GM13976 (cell line): ENCODE results near the gene ALCAM.
"Not testable (repeated sequence)": the region's sequence is repeated elsewhere in the genome, so short reads cannot be mapped to it uniquely, and the experiment has no call there.

Experiments used
- DNase-seq: peaks from one replicate; pipeline ENCODE4 v3.0.0; 2012; ENCODE audit warnings: low spot score
- CTCF ChIP-seq: IDR thresholded peaks from 2 replicates; pipeline ENCODE4 v1.5.1; 2012; ENCODE audit warnings: borderline replicate concordance, mild to moderate bottlenecking; ENCODE audit not compliant: insufficient read depth; ENCODE audit errors: extremely low read depth, missing control alignments, control extremely low read depth
- in situ Hi-C: fragments of 300-500 bp; cut with MboI; formaldehyde crosslinking; loops from one replicate; pipeline ENCODE4 v1.12.0; 2022; ENCODE audit warnings: low sequenced_read_pairs, mixed read lengths, inconsistent platforms; ENCODE audit not compliant: unreplicated experiment

ALCAM gene

GRCh38 chr3:105385819-105386508 is 19.3 kb downstream of the ALCAM start:
- DNase-seq = no peak
- TF ChIP-seq CTCF = no peak
- in situ Hi-C loops = loop anchor here (25.0 kb wide), 1 partner anchor 1226 kb away; no protein-coding TSS in a partner anchor

- in situ Hi-C loops = loop anchor here (25.0 kb wide), 1 partner anchor 1225 kb away; no protein-coding TSS in a partner anchor
- TF ChIP-seq CTCF = no peak
- DNase-seq = no peak
Observed at GRCh38 chr3:105387122-105387751, 20.5 kb downstream of the ALCAM start.

- TF ChIP-seq CTCF = no peak
- no peak for DNase-seq
- in situ Hi-C loops = loop anchor here (25.0 kb wide), 1 partner anchor 1224 kb away; no protein-coding TSS in a partner anchor
Observed at GRCh38 chr3:105388176-105388575, 21.5 kb downstream of the ALCAM start.

- DNase-seq = not testable (repeated sequence)
- in situ Hi-C loops = loop anchor here (25.0 kb wide), 1 partner anchor 1223 kb away; no protein-coding TSS in a partner anchor
Observed at GRCh38 chr3:105389759-105390158, 23.1 kb downstream of the ALCAM start.

- in situ Hi-C loops = loop anchor here (25.0 kb wide), 1 partner anchor 1220 kb away; no protein-coding TSS in a partner anchor
Observed at GRCh38 chr3:105392598-105392997, 25.9 kb downstream of the ALCAM start.

GRCh38 chr3:105394177-105394576 is 27.5 kb downstream of the ALCAM start:
- DNase-seq = no peak
- in situ Hi-C loops = loop anchor here (25.0 kb wide), 1 partner anchor 1218 kb away; no protein-coding TSS in a partner anchor
- TF ChIP-seq CTCF = no peak

More at GRCh38 chr3:105392598-105392997, 25.9 kb downstream of the ALCAM start:
- DNase-seq = not testable (repeated sequence)

GRCh38 chr3:105397974-105398373 is 31.3 kb downstream of the ALCAM start:
- no peak for DNase-seq
- in situ Hi-C loops = loop anchor here (25.0 kb wide), 1 partner anchor 1214 kb away; no protein-coding TSS in a partner anchor
- TF ChIP-seq CTCF = no peak

- in situ Hi-C loops = loop anchor here (25.0 kb wide), 1 partner anchor 1214 kb away; no protein-coding TSS in a partner anchor
- no peak for DNase-seq
- no peak for TF ChIP-seq CTCF
Observed at GRCh38 chr3:105398437-105398836, 31.7 kb downstream of the ALCAM start.
